IMR-90 (cell line): ENCODE measurements around the gene MBOAT1. TPM values are rescaled to one million over a fixed set of nuclear protein-coding genes. Genes with fewer than 3 reads are reported as not detected.

Experiments used
- ATAC-seq: fragments of 200-7000 bp; cut with Tn5 transposase; 2 replicates; pipeline ENCODE4 v1.9.1; 2020; ENCODE audit warnings: low read depth, mild to moderate bottlenecking, moderate library complexity
- BruUV-seq: library from RNA; stranded (reverse); fragments of 400-500 nt; replicated peaks from 2 replicates; lab custom pipeline; 2021; lab: Mats Ljungman, UMichigan
- CTCF ChIA-PET: fragments of 300-600 bp; formaldehyde crosslinking; extraction: SDS; loops from one replicate; lab custom pipeline; 2021; ENCODE audit warnings: antibody characterized with exemption; lab: Yijun Ruan, JAX
- POLR2A ChIA-PET: fragments of 300-600 bp; sonication (Branson Sonifier 250); formaldehyde crosslinking; loops from one replicate; lab custom pipeline; 2022; ENCODE audit warnings: antibody characterized with exemption; ENCODE audit not compliant: unreplicated experiment; lab: Charles Lee
- DNase-seq: peaks from one replicate; pipeline ENCODE4 v3.0.0; 2013
- H2AFZ ChIP-seq: replicated peaks from 2 replicates; pipeline ENCODE3; 2013; ENCODE audit warnings: low read length, mild to moderate bottlenecking; ENCODE audit not compliant: poor library complexity
- H2AK5ac ChIP-seq: 2 replicates; pipeline ENCODE4 v1.6.1; 2013; ENCODE audit warnings: low read depth, low read length, inconsistent platforms
- H2AK9ac ChIP-seq: replicated peaks from 2 replicates; pipeline ENCODE3; 2013; ENCODE audit warnings: mild to moderate bottlenecking, low read depth, low read length, moderate library complexity; ENCODE audit not compliant: poor library complexity
- H2BK120ac ChIP-seq: 2 replicates; pipeline ENCODE4 v1.6.1; 2013; ENCODE audit warnings: low read depth, low read length, inconsistent platforms
- H2BK15ac ChIP-seq: 3 replicates; pipeline ENCODE4 v1.6.1; 2013; ENCODE audit warnings: low read depth, low read length, inconsistent platforms
- H2BK20ac ChIP-seq: 2 replicates; pipeline ENCODE4 v1.6.1; 2013; ENCODE audit warnings: low read depth, mild to moderate bottlenecking, inconsistent platforms, low read length, moderate library complexity
- H2BK5ac ChIP-seq: 2 replicates; pipeline ENCODE4 v1.6.1; 2013; ENCODE audit warnings: mild to moderate bottlenecking, low read depth, low read length, inconsistent platforms; ENCODE audit not compliant: poor library complexity, severe bottlenecking
- H3K14ac ChIP-seq: replicated peaks from 2 replicates; pipeline ENCODE4 v1.6.1; 2013; ENCODE audit warnings: low read depth, low read length, inconsistent platforms
- H3K18ac ChIP-seq: 2 replicates; pipeline ENCODE4 v1.6.1; 2013; ENCODE audit warnings: low read depth, low read length, control low read depth
- H3K23ac ChIP-seq: 2 replicates; pipeline ENCODE4 v1.6.1; 2013; ENCODE audit warnings: low read depth, low read length, inconsistent platforms
- H3K27ac ChIP-seq: 2 replicates; pipeline ENCODE4 v1.5.1; 2013; ENCODE audit warnings: mild to moderate bottlenecking, control low read depth, low read length; ENCODE audit not compliant: insufficient read depth
- H3K27me3 ChIP-seq: 2 replicates; pipeline ENCODE4 v1.6.1; 2013; ENCODE audit warnings: low read length; ENCODE audit not compliant: control insufficient read depth, insufficient read depth
- H3K36me3 ChIP-seq: 2 replicates; pipeline ENCODE4 v1.6.1; 2013; ENCODE audit warnings: low read length, mixed read lengths; ENCODE audit not compliant: control insufficient read depth, insufficient read depth
- H3K4ac ChIP-seq: 2 replicates; pipeline ENCODE4 v1.6.1; 2013; ENCODE audit warnings: low read depth, low read length, inconsistent platforms
- H3K4me1 ChIP-seq: 2 replicates; pipeline ENCODE4 v1.6.1; 2013; ENCODE audit warnings: low read length, mixed read lengths; ENCODE audit not compliant: control insufficient read depth, insufficient read depth
- H3K4me2 ChIP-seq: 2 replicates; pipeline ENCODE4 v1.6.1; 2013; ENCODE audit warnings: low read depth, mild to moderate bottlenecking, control low read depth, low read length, moderate library complexity
- H3K4me3 ChIP-seq: 2 replicates; pipeline ENCODE4 v1.5.1; 2013; ENCODE audit warnings: low read depth, mild to moderate bottlenecking, control low read depth, low read length, moderate library complexity; ENCODE audit not compliant: insufficient read depth
- H3K56ac ChIP-seq: 2 replicates; pipeline ENCODE4 v1.6.1; 2013; ENCODE audit warnings: low read length, inconsistent platforms; ENCODE audit not compliant: insufficient read depth; ENCODE audit errors: extremely low read depth
- H3K79me1 ChIP-seq, 2 experiments: 2 replicates each; pipeline ENCODE4 v1.6.1; 2013; ENCODE audit warnings: low read length in 2 of 2, inconsistent platforms in 1 of 2, low read depth in 1 of 2
- H3K9ac ChIP-seq: 2 replicates; pipeline ENCODE4 v1.6.1; 2013; ENCODE audit warnings: low read depth, low read length, control low read depth
- H3K9me1 ChIP-seq: 2 replicates; pipeline ENCODE4 v1.6.1; 2013; ENCODE audit warnings: low read length, inconsistent platforms; ENCODE audit not compliant: insufficient read depth
- H3K9me3 ChIP-seq: 2 replicates; pipeline ENCODE4 v1.6.1; 2013; ENCODE audit warnings: low read length; ENCODE audit not compliant: control insufficient read depth, insufficient read depth
- H4K20me1 ChIP-seq: 2 replicates; pipeline ENCODE4 v1.6.1; 2013; ENCODE audit warnings: low read length, inconsistent platforms; ENCODE audit not compliant: insufficient read depth
- H4K5ac ChIP-seq: 2 replicates; pipeline ENCODE4 v1.6.1; 2013; ENCODE audit warnings: mild to moderate bottlenecking, low read depth, low read length, control low read depth
- H4K8ac ChIP-seq, 2 experiments: 2 replicates each; pipeline ENCODE4 v1.6.1; 2013; ENCODE audit warnings: low read depth in 2 of 2, low read length in 2 of 2, control low read depth in 1 of 2, inconsistent platforms in 1 of 2
- H4K91ac ChIP-seq: 2 replicates; pipeline ENCODE4 v1.6.1; 2013; ENCODE audit warnings: low read depth, low read length, inconsistent platforms; ENCODE audit not compliant: insufficient read depth
- CEBPB ChIP-seq: IDR thresholded peaks from 2 replicates; pipeline ENCODE4 v1.6.1; 2012; ENCODE audit warnings: low read depth, low read length, improper control_type of control experiment
- FOS ChIP-seq: fragments of 150-350 bp; IDR thresholded peaks from 2 replicates; pipeline ENCODE4 v1.6.1; 2016; ENCODE audit warnings: low read depth, low read length
- MAZ ChIP-seq: IDR thresholded peaks from 2 replicates; pipeline ENCODE4 v1.6.1; 2012; ENCODE audit warnings: low read depth, mild to moderate bottlenecking, low read length, improper control_type of control experiment, moderate library complexity, borderline replicate concordance
- POLR2A ChIP-seq: IDR thresholded peaks from 2 replicates; pipeline ENCODE4 v1.6.1; 2012; ENCODE audit warnings: mild to moderate bottlenecking, low read depth, low read length
- RAD21 ChIP-seq: IDR thresholded peaks from 2 replicates; pipeline ENCODE4 v1.6.1; 2012; ENCODE audit warnings: low read length, improper control_type of control experiment
- RCOR1 ChIP-seq: IDR thresholded peaks from 2 replicates; pipeline ENCODE4 v1.6.1; 2012; ENCODE audit warnings: mild to moderate bottlenecking, low read length, improper control_type of control experiment; ENCODE audit not compliant: insufficient replicate concordance
- WGBS, 2 experiments: methylation state at CpG; one replicate each; pipeline versions ENCODE4 v1.1.5 to v1.1.7; 2013; ENCODE audit warnings: missing lambda C conversion rate in 2 of 2; ENCODE audit not compliant: insufficient read length in 1 of 2; ENCODE audit errors: extremely low coverage in 2 of 2; 5-methylcytosine and 5-hydroxymethylcytosine counted together
- dilution Hi-C: fragments of 300-500 bp; cut with HindIII; formaldehyde crosslinking; loops from one replicate; pipeline ENCODE4 v1.14.3; 2018; ENCODE audit warnings: low sequenced_read_pairs; ENCODE audit not compliant: unreplicated experiment
- in situ Hi-C: fragments of 300-500 bp; cut with MboI; formaldehyde crosslinking; loops from 3 replicates; pipeline ENCODE4 v1.14.3; 2019; ENCODE audit warnings: low sequenced_read_pairs, inconsistent platforms, mixed read lengths
- intact Hi-C: fragments of 100-400 bp; cut with micrococcal nuclease; formaldehyde crosslinking; loops from 2 replicates; pipeline ENCODE4 v1.10.0; 2022
- polyA plus RNA-seq, 3 experiments: library from polyadenylated mRNA; depleted of rRNA; stranded (reverse); fragments of >200 nt; gene quantifications; 2 replicates each; pipeline ENCODE4 v1.2.3, GENCODE V29; 2012; ENCODE audit warnings: low replicate concordance in 1 of 3
- total RNA-seq: library from RNA; depleted of rRNA; stranded (reverse); fragments of >200 nt; gene quantifications from 2 replicates; pipeline ENCODE4 v1.2.3, GENCODE V29; 2012
- TF ChIP-seq, protein P1 (sequence below): fragments of 150-350 bp; IDR thresholded peaks from 2 replicates; pipeline ENCODE4 v1.6.1; 2017; ENCODE audit warnings: mild to moderate bottlenecking, antibody characterized with exemption, low read length, low read depth

The MBOAT1 gene
- total and polyA plus RNA-seq, 2 of the 4 experiments (the other 2 are of a cell fraction): 1.6 to 4.7 TPM

DNA sequence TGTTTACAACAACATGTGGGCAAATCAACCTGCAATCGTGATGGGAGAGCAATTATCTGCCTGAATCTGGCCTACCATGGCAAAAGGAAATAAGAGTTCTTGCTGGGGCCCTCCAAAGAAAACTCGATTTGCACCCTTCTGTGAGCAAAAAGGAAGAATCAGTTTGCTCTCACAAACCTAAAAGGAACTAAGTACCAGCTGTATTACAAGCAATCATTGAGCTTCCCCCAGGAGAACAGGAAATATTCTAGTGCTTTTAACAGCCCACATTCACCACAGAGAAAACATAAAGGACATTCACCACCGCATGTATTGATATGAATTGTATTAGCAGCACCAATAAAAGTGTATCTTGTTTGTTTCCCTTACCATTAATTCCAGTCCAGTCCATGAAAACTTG, 75.0 kb downstream of the MBOAT1 start:
- no peak overlapping the region for H3K27ac ChIP-seq
- CTCF ChIA-PET: no interaction called here
- no peak overlapping the region for H3K18ac ChIP-seq
- H2BK120ac ChIP-seq: no peak overlapping the region
- no peak overlapping the region for H2AFZ ChIP-seq
- H2AK5ac ChIP-seq: no peak overlapping the region
- no peak overlapping the region for H3K9ac ChIP-seq
- H3K4me1 ChIP-seq: peaks cover 1% of the 10 kb centered on the region; the same call in 1 of the 2 replicates
- H3K4ac ChIP-seq: no peak overlapping the region
- no peaks in the 10 kb centered on the region for H4K20me1 ChIP-seq
- BruUV-seq: no TSS peak
- TF ChIP-seq RAD21: no peak
- TF ChIP-seq RCOR1: no peak
- TF ChIP-seq MAZ: no peak
- TF ChIP-seq POLR2A: no peak
- no peak for TF ChIP-seq FOS
- no peak for TF ChIP-seq CEBPB
- TF ChIP-seq, protein P1, sequence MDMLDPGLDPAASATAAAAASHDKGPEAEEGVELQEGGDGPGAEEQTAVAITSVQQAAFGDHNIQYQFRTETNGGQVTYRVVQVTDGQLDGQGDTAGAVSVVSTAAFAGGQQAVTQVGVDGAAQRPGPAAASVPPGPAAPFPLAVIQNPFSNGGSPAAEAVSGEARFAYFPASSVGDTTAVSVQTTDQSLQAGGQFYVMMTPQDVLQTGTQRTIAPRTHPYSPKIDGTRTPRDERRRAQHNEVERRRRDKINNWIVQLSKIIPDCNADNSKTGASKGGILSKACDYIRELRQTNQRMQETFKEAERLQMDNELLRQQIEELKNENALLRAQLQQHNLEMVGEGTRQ: no peak
- H3K14ac ChIP-seq: no peak overlapping the region
- ATAC-seq (no peak), DNase-seq (no peak)
- no peak overlapping the region for H4K5ac ChIP-seq
- H4K91ac ChIP-seq: no peak overlapping the region
- POLR2A ChIA-PET: no interaction called here
- H3K9me1 ChIP-seq: peaks cover 3% of the 10 kb centered on the region; the same call in 1 of the 2 replicates
- no peaks in the 10 kb centered on the region for H3K9me3 ChIP-seq
- H3K79me1 ChIP-seq: no peaks in the 10 kb centered on the region
- H2BK15ac ChIP-seq: no peak overlapping the region
- H3K23ac ChIP-seq: no peak overlapping the region
- no peaks in the 10 kb centered on the region for H3K36me3 ChIP-seq
- dilution Hi-C loops: no loop called here
- in situ Hi-C loops: no loop called here
- H3K4me3 ChIP-seq: no peak overlapping the region
- H3K27me3 ChIP-seq: no peaks in the 10 kb centered on the region
- H3K4me2 ChIP-seq: no peak overlapping the region
- no peak overlapping the region for H2BK5ac ChIP-seq
- H4K8ac ChIP-seq: no peak overlapping the region
- H2BK20ac ChIP-seq: no peak overlapping the region
- no peak overlapping the region for H2AK9ac ChIP-seq
- no peak overlapping the region for H3K56ac ChIP-seq
- no CpG with 5 or more reads among the region's 3 CpGs for WGBS, 2 experiments
- intact Hi-C loops: no loop called here
